Stimulated activated naive CD4-positive, alpha-beta T cell treated with Interleukin-2 at 50 U/mL for 16 hours (primary cell): ENCODE results near the gene LRRIQ1.
"Not testable (repeated sequence)": the region's sequence is repeated elsewhere in the genome, so short reads cannot be mapped to it uniquely, and the experiment has no call there.

Experiments used
- DNase-seq: peaks from one replicate; lab custom pipeline; 2025; lab: John Stamatoyannopoulos, UW

LRRIQ1 gene

DNA sequence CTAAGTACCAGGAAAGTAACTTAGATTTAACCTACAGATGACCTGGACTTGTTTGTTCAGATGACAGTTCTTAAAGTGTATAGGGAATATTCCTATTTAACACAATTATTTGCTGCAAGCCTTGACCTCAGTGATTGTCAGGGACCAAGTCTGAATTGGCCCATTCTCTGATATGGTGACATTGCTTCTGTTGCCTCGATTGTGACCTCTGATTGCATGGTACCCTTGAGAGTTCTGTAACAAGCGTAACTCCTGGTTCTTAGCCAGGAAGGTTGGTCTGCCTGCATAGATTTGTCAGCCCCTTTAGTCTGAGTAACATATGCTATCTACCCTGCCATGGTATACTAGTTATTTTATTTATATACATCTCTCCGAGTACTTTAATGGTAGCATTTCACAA, 150.1 kb downstream of the LRRIQ1 start:
- DNase-seq: no peak

DNA sequence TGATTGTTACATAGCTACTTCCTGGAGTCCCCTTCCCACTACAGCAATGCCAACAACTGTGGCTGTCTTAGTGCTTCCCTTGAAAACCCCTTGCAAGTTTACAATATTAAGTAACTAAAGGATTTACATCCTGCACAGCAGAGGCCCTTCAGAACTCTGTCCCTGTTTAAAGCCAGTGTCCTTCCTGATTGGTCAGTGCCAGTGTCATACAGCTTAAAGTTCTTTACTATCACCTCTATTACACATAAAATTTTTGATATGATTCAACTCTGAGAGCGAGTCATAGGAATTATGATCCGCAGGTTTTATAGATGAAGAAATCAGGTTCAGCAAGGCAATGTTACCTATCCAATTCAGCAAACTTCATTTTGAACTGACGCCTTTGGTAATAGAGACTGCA, 152.5 kb downstream of the LRRIQ1 start:
- DNase-seq: no peak

DNA sequence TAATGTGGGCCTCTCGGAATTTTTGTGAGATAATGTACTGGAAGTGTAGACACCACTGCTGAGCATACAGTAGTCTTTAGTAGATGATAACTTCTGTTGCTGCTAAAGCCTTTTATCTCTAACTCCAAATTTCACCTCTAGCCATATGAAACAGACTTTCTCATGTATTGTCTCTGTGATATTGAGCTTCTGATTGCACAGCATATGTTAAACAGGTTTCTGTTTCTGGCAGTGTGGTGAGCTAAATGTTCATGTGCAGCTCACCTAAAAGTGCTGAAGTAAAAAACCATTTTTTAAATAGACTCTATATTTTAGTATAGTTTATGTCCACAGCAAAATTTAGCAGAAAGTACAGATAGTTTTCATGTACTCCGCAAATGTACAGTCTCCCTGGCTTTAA, 154.6 kb downstream of the LRRIQ1 start:
- no peak for DNase-seq

GRCh38 chr12:85203809-85204208, 167.7 kb downstream of the LRRIQ1 start:
- DNase-seq: not testable (repeated sequence)

DNA sequence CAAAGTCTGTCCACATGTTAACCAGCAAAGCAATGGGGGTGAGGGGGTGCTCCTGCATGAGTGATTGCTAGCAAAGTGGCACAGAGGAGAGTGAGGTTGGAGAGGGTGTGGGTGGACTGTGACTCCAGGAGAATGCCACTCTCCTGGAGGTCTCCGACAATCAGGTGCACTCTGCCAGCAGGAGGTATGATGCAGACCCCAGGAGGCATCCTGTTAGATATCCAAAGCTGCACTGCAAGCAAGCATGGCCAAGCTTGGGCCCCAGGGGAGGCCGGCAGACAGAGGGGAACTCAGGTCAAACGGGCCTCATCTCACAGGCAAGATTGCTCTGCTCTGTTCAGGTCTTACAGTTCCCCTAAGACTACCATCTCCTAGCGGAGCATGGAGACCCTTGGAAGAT, 170.4 kb downstream of the LRRIQ1 start:
- DNase-seq: no peak

GRCh38 chr12:85224339-85224738, 188.2 kb downstream of the LRRIQ1 start:
- DNase-seq: not testable (repeated sequence)

GRCh38 chr12:85225501-85225900, 189.3 kb downstream of the LRRIQ1 start:
- no peak for DNase-seq

GRCh38 chr12:85237327-85237726, 201.2 kb downstream of the LRRIQ1 start:
- DNase-seq: no peak

DNA sequence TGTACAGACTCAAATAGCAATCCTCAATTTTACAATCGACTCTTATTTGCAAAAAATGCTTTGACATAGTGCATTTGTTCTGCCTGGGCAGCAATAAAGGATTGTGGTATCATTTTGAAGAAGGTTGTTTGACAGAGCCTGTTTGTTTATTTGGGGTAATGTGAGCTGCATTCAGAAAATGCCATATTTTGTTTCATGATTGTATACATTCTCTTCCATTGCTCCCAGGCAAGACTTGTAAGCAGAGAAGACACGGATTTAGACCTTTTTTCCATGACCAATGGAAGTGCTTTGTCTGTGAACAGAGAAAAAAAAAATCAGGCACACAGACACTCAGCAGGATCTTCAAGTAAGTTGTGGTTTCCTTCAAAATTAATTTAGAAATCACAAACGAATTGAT, 208.4 kb downstream of the LRRIQ1 start:
- DNase-seq: no peak

DNA sequence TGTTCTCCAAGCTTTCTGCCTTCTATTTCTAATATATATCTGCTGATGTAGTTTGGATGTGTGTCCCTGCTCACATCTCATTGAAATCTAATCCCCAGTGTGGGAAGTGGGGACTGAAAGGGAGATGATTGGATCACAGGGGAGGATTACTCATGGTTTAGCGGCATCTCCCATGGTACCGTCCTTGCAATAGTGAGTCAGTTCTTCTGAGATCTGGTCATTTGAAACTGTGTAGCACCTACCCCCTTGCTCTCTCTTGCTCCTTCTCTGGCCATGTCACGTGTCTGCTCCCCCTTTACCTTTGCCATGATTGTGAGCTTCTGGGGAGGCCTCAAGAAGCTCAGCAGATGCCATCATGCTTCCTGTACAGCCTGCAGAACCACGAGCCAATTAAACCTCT, 217.7 kb downstream of the LRRIQ1 start:
- DNase-seq: no peak

DNA sequence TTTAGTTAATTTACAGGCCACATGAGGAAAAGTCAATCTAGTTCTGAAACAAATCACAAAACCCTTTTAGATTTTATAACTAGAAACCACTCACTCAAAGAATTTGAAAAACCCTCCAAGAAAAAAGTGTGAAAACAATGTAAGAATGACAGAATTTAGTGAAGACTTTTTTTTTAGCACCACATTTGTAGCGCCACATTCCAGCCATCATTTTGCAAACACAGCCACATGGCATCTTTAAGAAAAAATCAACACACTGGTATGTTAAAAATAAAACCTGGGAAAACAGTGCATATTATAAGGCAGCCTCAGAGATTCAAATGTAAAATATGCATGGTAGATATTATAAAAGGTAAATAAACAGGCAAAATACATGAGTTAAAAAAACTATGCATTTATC, 221.5 kb downstream of the LRRIQ1 start:
- no peak for DNase-seq

- no peak for DNase-seq
Observed at GRCh38 chr12:85260447-85260846, 224.3 kb downstream of the LRRIQ1 start.

GRCh38 chr12:85260896-85261295, 224.7 kb downstream of the LRRIQ1 start:
- no peak for DNase-seq

DNA sequence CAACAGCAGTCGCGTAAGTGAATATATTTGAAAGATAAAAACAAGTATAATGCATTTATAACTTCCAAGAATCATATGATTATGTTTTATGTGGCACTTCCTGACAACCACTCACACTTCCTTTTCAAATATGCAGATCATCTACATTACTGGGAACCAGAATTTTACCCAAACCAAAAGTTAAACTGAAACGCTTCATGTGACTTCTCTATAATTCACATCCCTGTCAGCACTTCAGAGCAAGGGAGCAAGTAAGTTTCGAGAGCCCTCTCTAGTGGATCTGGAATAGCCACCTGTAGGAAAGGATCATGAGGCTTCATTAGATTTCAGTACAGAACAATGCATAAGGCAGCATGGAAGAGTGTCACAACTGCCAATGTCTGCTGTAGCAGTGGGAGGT, 230.2 kb downstream of the LRRIQ1 start:
- DNase-seq: no peak

DNA sequence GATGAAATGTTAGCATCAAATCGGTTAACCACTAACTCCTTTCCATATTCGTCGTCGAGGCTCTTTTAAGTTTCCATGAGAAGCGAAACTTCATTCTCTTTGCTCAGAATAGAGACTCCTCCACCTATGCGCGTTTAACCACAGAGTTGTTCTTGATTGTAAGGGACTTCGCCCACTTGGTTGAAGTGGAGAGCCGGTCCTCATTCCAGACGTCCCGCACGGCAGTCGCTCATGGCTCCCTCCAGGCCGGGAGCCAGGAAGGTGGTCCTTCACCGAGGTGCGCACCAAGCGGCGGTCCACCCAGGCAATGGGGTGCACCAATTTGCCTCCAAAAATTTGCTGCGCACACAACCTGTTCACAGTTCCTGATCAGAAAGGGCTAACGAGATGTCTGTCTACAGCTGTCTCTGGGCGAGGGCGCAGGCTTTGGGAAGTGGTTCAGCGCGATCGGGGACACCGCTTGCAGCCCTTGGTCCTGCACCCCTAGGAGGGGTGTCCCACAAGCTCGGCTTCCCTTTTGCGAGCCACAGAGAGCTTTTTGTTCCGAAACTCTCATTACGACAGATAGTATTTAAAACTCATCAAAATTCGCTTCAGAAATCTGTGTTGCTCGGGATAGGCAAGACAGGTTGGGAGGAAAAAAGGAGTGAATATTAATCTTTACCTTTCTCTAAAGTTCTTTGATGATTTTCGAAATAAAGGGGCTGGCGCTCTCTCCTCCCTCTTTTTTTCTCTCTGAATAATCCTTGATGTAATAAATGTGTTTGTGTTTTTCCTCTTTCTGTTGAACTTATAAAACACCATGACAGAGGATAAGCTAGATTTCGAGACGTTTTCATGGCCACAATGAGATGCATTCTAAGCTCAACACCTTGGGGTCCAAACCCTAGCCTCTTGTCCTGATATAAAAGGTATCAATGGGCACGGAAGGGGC, 237.5 kb downstream of the LRRIQ1 start:
- no peak for DNase-seq

DNA sequence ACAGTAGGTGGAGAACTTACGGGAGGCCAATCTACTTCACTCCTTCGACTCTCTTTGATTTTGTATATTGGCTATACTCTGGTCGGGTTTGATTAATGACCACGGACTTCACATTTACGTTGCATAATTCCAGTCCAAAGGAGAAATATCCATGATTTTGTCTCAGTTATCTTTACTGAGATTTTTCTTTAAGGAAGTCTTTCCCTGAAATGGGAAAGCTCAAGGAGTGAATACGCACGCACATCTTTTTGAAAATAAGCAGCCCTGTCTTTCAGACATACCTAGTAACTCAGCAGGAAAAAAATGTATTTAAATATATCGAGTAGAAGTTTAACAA, 238.1 kb downstream of the LRRIQ1 start:
- no peak for DNase-seq

DNA sequence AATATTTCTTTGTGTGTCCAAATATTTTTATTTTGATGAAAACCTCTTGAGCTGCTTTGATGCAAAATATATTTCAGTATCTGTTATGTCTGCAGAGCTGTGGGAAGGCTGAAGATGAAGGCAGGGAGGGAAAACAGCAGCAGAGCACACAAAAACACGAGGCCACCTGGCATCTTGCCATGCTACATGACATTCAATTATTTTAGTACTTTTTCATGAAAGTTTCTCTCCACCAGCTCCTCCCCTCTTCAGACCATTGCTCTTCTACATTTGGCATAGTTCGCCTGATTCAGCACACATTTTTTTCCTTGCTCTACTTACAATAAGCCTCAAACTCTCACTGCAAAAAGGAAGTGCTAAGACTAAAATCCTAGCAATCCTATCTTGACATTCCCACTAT, 239.2 kb downstream of the LRRIQ1 start:
- DNase-seq: no peak

DNA sequence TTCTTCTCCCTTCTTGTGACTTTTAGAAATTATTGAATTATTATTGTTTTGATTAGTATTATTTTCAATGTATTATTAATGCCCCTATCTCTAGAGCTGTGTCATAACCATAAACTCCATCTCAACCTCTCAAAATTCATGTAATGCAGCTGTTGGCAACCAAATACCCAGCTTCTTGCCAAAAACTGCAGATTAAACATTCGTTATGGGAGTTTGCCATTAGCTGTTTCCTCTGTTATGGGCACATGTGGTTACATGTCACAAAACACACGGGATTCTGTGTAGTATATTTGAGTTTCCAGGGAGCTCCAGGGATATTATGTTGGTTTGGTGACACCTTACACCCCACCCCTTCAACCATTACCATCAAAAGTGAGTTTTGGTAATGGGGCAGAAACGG, 241.0 kb downstream of the LRRIQ1 start:
- DNase-seq: no peak

DNA sequence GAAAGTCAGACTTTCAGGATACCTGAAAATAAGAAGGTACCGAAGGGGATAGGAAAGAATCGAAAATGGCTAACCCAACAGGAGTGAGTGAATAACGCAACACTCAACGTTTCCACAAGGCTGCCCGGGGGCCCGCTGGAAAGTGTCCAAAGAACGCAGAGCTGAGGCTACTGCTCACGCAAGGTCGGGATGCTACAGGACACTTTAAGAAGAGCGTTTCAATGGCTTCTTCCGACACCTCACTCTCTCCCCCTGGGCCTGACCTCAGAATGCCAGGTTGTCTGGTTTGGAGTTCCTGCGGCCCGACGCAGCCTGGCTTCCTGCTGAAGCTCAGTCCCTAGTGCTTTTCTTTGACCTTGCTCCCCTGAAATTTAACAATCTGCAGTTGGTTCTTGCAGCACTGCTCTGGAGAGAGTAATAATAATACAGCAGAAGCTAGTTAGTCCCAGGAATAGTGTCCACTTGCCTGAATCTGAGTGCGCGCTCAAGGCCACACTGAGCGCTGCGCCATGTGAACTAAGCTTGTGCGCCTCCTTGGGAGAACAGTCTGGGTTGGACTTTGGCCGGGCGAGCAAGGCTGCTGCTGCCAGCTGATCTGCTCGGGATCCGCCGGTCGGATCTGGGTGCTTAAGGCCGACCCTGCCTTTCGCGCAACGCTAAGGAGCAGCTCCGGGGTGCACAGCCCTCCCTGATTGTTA, 241.9 kb downstream of the LRRIQ1 start:
- DNase-seq: no peak

DNA sequence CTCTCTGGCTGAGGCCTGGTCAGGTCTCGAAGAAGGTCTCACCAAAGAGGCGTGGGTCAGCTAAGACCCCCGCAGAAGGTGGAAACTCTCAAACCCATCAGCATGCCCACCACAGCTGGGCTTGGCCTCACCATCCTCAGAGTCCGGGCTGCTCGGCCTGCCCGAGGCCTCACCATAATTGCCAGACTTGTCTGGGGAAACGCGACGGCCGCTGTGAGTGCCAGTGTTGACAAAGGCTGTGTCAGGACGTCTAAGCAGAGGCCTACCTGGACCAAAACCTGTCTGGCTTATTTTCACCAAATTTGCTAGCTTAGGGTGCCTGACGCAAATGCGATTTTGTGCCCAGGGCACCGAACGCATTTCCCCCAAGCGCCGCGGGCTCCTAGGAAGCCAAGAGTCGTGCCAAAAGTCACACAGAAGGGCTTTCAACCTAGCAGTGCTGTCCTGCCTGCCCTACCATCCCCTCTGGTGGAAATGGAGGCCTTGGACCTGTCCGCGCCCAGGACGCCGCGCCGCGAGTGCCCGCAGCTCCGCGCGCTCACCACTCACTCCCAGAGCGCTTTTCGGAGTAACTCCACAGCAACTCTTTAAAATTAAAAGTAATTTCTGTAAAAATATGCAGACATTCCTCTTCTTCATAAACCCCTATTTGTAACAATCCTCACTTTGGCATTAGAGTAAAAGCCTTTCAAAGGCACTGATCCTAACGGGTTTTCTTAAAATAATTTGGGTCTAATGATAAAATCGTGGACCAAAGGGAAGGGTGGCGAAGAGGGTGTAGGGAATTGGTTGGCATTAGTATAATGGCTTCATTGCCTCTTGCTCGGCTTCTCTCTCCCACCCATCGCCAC, 242.7 kb downstream of the LRRIQ1 start:
- DNase-seq: no peak

GRCh38 chr12:85279449-85280164, 243.5 kb downstream of the LRRIQ1 start:
- DNase-seq: no peak
